GM10266 (cell line): ENCODE data around the gene INPP4A.

Experiments
- DNase-seq: peaks from one replicate; pipeline ENCODE4 v3.0.0; 2012; ENCODE audit errors: extremely low spot score
- TF ChIP-seq, protein P1 (sequence below): IDR thresholded peaks from 2 replicates; pipeline ENCODE4 v1.5.1; 2012; ENCODE audit warnings: mild to moderate bottlenecking, low read depth; ENCODE audit not compliant: control insufficient read depth, insufficient read depth; ENCODE audit errors: missing control alignments

INPP4A gene

DNA sequence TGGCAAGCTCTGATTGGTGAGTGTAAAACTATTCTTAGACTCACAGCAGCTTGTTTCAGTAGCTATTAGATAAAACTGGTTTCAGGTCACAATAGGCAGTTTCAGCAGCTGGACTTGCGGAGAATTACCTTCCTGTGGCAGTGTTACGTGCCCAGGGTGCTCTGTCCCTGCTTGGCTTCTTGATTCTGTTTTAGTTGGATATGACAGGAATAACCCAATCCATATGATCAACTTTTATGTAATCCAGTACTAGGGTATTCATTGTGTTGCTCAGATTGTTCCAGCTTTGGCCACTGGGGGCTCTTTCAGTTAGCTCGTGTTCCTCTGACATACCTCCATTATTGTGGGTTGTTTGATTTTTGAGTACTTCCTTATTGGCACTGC, 43.1 kb downstream of the INPP4A start:
- DNase-seq, result peak; percentile 56

DNA sequence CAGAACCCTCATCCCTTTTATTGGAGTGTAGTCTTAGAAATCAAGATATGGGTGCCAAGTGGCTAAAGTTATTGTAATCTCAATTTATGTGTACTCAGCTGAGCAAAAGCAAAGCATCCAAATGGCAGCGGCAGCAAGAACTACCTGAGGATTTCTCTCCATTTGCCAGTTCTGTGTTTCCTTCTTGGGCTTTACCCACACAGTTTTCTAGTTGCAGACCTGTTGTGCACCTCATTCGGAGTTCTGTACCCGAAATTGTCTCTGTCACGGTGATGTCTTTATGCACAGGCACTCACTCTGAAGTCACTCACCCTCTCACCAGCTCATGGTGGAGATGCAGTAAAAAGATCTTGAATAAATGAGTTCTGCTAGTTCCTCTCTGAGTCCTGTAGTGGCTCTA, 43.6 kb downstream of the INPP4A start:
- TF ChIP-seq, protein P1, sequence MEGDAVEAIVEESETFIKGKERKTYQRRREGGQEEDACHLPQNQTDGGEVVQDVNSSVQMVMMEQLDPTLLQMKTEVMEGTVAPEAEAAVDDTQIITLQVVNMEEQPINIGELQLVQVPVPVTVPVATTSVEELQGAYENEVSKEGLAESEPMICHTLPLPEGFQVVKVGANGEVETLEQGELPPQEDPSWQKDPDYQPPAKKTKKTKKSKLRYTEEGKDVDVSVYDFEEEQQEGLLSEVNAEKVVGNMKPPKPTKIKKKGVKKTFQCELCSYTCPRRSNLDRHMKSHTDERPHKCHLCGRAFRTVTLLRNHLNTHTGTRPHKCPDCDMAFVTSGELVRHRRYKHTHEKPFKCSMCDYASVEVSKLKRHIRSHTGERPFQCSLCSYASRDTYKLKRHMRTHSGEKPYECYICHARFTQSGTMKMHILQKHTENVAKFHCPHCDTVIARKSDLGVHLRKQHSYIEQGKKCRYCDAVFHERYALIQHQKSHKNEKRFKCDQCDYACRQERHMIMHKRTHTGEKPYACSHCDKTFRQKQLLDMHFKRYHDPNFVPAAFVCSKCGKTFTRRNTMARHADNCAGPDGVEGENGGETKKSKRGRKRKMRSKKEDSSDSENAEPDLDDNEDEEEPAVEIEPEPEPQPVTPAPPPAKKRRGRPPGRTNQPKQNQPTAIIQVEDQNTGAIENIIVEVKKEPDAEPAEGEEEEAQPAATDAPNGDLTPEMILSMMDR, result no peak
- no peak for DNase-seq

More for the DNA sequence above, 43.1 kb downstream of the INPP4A start:
- TF ChIP-seq, protein P1, result peak; percentile 14

DNA sequence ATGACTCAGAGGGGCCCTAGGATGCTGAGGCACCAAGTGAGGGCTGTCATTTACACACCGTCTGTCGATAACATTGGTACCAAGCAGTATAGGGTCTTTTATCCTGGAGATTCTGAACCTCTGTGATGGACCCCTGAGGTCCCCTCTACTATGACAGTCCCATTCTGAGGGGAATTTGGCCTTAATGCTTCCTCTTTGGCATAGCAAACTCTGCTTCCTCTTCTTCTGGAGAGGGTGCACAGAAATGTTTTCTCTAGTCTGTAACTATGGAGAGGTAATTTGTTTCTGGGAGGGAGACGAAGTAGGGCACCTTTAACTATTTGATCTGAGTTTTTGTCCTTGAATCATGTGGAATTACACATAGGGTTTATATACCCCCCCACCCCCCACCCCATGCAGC, 44.8 kb downstream of the INPP4A start:
- DNase-seq, result no peak

DNA sequence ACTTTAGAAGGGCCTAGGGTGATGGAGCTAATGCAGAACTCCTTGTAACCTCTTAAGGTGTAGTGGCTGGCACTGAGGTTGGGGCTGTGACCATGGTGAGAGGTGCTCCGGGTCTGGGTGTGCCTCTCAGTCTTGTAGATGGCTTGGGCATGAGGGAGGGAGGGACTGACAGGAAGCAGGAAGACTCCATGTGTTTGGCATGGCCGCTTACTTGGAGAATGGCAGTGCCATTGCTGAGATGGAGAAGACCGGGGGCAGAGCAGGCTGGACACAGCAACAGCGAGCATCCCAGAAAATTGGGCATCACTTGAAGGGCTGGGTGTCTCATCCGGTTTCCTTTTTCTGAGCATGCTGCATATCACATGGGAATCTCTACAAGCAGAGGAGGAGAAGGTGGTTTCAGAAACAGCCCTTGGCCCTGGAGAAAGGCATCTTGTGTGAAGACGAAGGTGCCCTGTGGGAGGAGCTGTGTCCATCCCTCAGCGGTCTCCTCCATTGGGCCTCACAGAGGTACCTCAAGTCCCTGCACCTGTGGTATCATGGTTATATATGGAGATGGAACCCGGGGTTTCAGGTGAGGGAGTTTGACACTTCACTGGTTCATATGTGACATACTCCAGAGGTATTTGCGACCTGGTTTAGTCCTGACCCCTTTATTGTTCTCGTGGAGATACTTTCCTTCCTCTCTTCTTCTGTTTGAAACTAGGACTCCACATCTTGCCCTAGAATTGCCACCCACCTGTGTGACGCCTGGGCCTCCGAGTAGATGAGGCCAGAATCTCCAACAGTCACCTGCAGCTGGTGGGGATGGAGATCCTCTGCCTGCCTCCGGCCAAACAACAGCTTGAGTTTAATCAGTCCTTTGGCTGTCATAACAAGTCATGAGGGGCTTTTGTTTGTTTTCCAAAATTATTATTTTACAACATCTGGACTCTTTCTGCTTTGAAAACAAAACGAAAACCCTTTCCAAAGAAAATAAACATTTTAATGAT, 45.6 kb downstream of the INPP4A start:
- no peak for DNase-seq
- TF ChIP-seq, protein P1, result no peak

More for the DNA sequence above, 44.8 kb downstream of the INPP4A start:
- TF ChIP-seq, protein P1, result no peak

DNA sequence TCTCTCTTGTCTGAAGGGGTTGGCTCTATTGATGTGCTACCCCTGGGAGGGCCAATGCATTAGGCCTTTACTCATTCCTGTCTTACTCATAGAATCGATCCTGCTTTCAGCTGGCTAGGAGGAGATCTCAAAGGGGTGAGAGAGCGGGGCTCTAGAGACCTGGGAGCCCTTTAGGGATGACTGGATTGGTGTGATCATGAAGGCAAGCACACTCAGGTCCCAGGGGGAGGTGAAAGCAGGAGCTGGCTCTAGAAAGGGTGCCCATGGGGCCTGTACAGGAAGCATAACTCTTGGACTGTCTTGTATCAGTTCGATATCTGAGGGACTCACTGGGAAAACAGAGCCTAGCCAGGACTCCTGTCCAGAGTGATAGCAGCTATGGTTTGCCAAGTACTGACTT, 47.8 kb downstream of the INPP4A start:
- TF ChIP-seq, protein P1, result no peak
- DNase-seq, result no peak

DNA sequence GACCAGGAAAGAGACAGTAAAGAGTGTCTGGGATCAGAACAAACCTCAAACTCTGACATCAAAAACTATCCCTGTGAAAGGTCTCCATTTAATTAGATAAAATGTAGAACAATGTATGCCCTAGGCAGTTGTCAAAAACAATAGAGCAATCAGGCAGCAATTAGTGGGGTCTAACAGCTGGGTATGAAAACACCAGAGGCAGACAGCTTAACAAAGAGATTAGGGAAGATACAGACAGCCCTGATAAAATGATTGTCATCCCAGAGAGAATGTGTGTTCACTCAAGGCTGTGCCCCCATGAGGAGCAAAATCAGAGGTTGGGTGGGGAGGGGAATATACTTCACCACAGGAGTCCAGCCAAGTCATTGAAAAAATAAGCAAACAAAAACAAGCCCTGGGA, 50.0 kb downstream of the INPP4A start:
- TF ChIP-seq, protein P1, result no peak
- no peak for DNase-seq
